ENCODE results near the gene RARG.

- TF ChIP-seq ELF4 (CRISPR knock-in tag; IDR thresholded peaks at IDR 0.05; ENCODE audit: low read depth) (no peak), CTCF (IDR thresholded peaks at IDR 0.05) (no peak), CBFB (CRISPR knock-in tag; IDR thresholded peaks at IDR 0.05; ENCODE audit: low read depth) (no peak), AR (CRISPR knock-in tag; IDR thresholded peaks at IDR 0.05) (no peak), NR3C1 (CRISPR knock-in tag; conservative IDR thresholded peaks at IDR 0.05; ENCODE audit: low read depth) (no peak), IRF2 (CRISPR knock-in tag; IDR thresholded peaks at IDR 0.05; ENCODE audit: borderline replicate concordance, low read depth) (no peak), SP1 (CRISPR knock-in tag; conservative IDR thresholded peaks at IDR 0.05) (no peak), TEAD4 (CRISPR knock-in tag; IDR thresholded peaks at IDR 0.05) (no peak), NR2C2 (CRISPR knock-in tag; IDR thresholded peaks at IDR 0.05) (no peak), ZNF317 (CRISPR knock-in tag; IDR thresholded peaks at IDR 0.05; ENCODE audit: borderline replicate concordance, low read depth) (no peak)
- TF ChIP-seq, protein P1, sequence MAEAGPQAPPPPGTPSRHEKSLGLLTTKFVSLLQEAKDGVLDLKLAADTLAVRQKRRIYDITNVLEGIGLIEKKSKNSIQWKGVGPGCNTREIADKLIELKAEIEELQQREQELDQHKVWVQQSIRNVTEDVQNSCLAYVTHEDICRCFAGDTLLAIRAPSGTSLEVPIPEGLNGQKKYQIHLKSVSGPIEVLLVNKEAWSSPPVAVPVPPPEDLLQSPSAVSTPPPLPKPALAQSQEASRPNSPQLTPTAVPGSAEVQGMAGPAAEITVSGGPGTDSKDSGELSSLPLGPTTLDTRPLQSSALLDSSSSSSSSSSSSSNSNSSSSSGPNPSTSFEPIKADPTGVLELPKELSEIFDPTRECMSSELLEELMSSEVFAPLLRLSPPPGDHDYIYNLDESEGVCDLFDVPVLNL (CRISPR knock-in tag; IDR thresholded peaks at IDR 0.05; ENCODE audit: borderline replicate concordance, low read depth): no peak
- TF ChIP-seq, protein P2, sequence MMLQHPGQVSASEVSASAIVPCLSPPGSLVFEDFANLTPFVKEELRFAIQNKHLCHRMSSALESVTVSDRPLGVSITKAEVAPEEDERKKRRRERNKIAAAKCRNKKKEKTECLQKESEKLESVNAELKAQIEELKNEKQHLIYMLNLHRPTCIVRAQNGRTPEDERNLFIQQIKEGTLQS (CRISPR knock-in tag; conservative IDR thresholded peaks at IDR 0.05): no peak
These were observed 39.0 kb downstream of the RARG start for GRCh38 chr12:53193040-53193439.
